Esophagus muscularis mucosa (tissue), 4 donors: Measurements from ENCODE around the gene KCNH1.

Source experiments
- CTCF ChIP-seq, 3 experiments: fragments of 200-600 bp in 2 of 3; fragments of 450-650 bp in 1 of 3; sonication (generic) in 2 of 3; IDR thresholded peaks; one replicate each; pipeline ENCODE4 v1.5.1; 2017 to 2019; ENCODE audit warnings: antibody characterized with exemption in 3 of 3, mild to moderate bottlenecking in 2 of 3, moderate library complexity in 1 of 3
- EP300 ChIP-seq: sonication (generic); formaldehyde crosslinking; IDR thresholded peaks from one replicate; pipeline ENCODE4 v1.6.1; 2017; ENCODE audit warnings: antibody characterized with exemption
- POLR2A ChIP-seq: fragments of 450-650 bp; IDR thresholded peaks from one replicate; pipeline ENCODE4 v1.6.1; 2017; ENCODE audit warnings: antibody characterized with exemption, moderate library complexity, mild to moderate bottlenecking, low read depth
- POLR2AphosphoS5 ChIP-seq, 2 donors: sonication (generic); formaldehyde crosslinking; IDR thresholded peaks; one replicate each; pipeline ENCODE4 v1.6.1; 2017; ENCODE audit warnings: antibody characterized with exemption in 2 of 2

GRCh38 chr1:210826686-210827085, 307.3 kb downstream of the KCNH1 start:
- TF ChIP-seq CTCF (IDR thresholded peaks at IDR 0.05) (no peak), POLR2A (no peak), POLR2AphosphoS5 (IDR thresholded peaks at IDR 0.05) (no peak), EP300 (no peak)
